Activated naive CD8-positive, alpha-beta T cell (primary cell): ENCODE data around the gene ZNF814.
A peak's percentile ranks its signal among the peaks of the same experiment; 100 is the strongest.
"Not testable (repeated sequence)": the region's sequence is repeated elsewhere in the genome, so short reads cannot be mapped to it uniquely, and the experiment has no call there.

Source experiments
- H3K27ac Mint-ChIP-seq: one replicate; pipeline ENCODE4 v1.8.0; 2021; ENCODE audit warnings: mixed read lengths
- H3K27me3 Mint-ChIP-seq: one replicate; pipeline ENCODE4 v1.8.0; 2021; ENCODE audit warnings: mixed read lengths
- H3K36me3 Mint-ChIP-seq: one replicate; pipeline ENCODE4 v1.8.0; 2021; ENCODE audit warnings: mixed read lengths
- H3K4me1 Mint-ChIP-seq: one replicate; pipeline ENCODE4 v1.8.0; 2021; ENCODE audit warnings: low read depth, mixed read lengths
- H3K4me3 Mint-ChIP-seq: one replicate; pipeline ENCODE4 v1.8.0; 2021; ENCODE audit warnings: mild to moderate bottlenecking, mixed read lengths
- H3K9me3 Mint-ChIP-seq: one replicate; pipeline ENCODE4 v1.8.0; 2021; ENCODE audit warnings: low read depth, mixed read lengths

Gene ZNF814

GRCh38 chr19:57888560-57889231 is at the start of gene ZNF814:
Gene ZNF814, minus strand, starts transcription at chr19:57889037. Its CDS starts 235 bp downstream, at chr19:57888802.
- Mint-ChIP-seq H3K36me3 (peaks cover 38% of the 10 kb centered on the region), H3K27me3 (no peaks in the 10 kb centered on the region), H3K4me1 (peaks cover 21% of the 10 kb centered on the region), H3K9me3 (peaks cover 14% of the 10 kb centered on the region), H3K4me3 (peak within 1 kb of the TSS; percentile 95), H3K27ac (peak within 1 kb of the TSS; percentile 87)

- no peak overlapping the region for H3K4me3 Mint-ChIP-seq
- no peaks in the 10 kb centered on the region for H3K27me3 Mint-ChIP-seq
- H3K36me3 Mint-ChIP-seq, result peaks cover 47% of the 10 kb centered on the region
- peaks cover 12% of the 10 kb centered on the region for H3K9me3 Mint-ChIP-seq
- peaks cover 3% of the 10 kb centered on the region for H3K4me1 Mint-ChIP-seq
- no peak overlapping the region for H3K27ac Mint-ChIP-seq
These were observed 46.9 kb upstream of the ZNF814 start for GRCh38 chr19:57935731-57936130.

- peaks cover 48% of the 10 kb centered on the region for H3K36me3 Mint-ChIP-seq
- H3K9me3 Mint-ChIP-seq, result peaks cover 12% of the 10 kb centered on the region
- H3K4me1 Mint-ChIP-seq, result peaks cover 3% of the 10 kb centered on the region
- peak within 1 kb of the TSS; percentile 28 for H3K27ac Mint-ChIP-seq
- H3K4me3 Mint-ChIP-seq, result peak within 1 kb of the TSS; percentile 81
- H3K27me3 Mint-ChIP-seq, result no peaks in the 10 kb centered on the region
These were observed 46.2 kb upstream of the ZNF814 start, which contains the start of gene ZNF418 for GRCh38 chr19:57934820-57935665. Gene ZNF418, minus strand, starts transcription at chr19:57935402. Its CDS starts 1,580 bp downstream, at chr19:57933822.

- no peaks in the 10 kb centered on the region for H3K4me1 Mint-ChIP-seq
- peaks cover 41% of the 10 kb centered on the region for H3K36me3 Mint-ChIP-seq
- peaks cover 26% of the 10 kb centered on the region for H3K9me3 Mint-ChIP-seq
- no peak overlapping the region for H3K27ac Mint-ChIP-seq
- no peaks in the 10 kb centered on the region for H3K27me3 Mint-ChIP-seq
- H3K4me3 Mint-ChIP-seq, result no peak overlapping the region
These were observed 38.8 kb upstream of the ZNF814 start for GRCh38 chr19:57927587-57927986.

GRCh38 chr19:57916168-57916995 is 27.5 kb upstream of the ZNF814 start, which contains the start of gene ZNF417:
Gene ZNF417, minus strand, starts transcription at chr19:57916592. Its CDS starts 181 bp downstream, at chr19:57916411.
- H3K9me3 Mint-ChIP-seq, result peaks cover 23% of the 10 kb centered on the region

GRCh38 chr19:57914531-57914930 is 25.7 kb upstream of the ZNF814 start:
- no peaks in the 10 kb centered on the region for H3K27me3 Mint-ChIP-seq
- H3K27ac Mint-ChIP-seq, result no peak overlapping the region
- H3K4me1 Mint-ChIP-seq, result peaks cover 29% of the 10 kb centered on the region
- peaks cover 29% of the 10 kb centered on the region for H3K9me3 Mint-ChIP-seq
- peaks cover 41% of the 10 kb centered on the region for H3K36me3 Mint-ChIP-seq
- peak overlapping the region; percentile 38 for H3K4me3 Mint-ChIP-seq

More at GRCh38 chr19:57916168-57916995, 27.5 kb upstream of the ZNF814 start, which contains the start of gene ZNF417:
- Mint-ChIP-seq H3K4me1 (peaks cover 29% of the 10 kb centered on the region), H3K36me3 (peaks cover 38% of the 10 kb centered on the region), H3K4me3 (peak within 1 kb of the TSS; percentile 93), H3K27ac (peak within 1 kb of the TSS; percentile 90)
- H3K27me3 Mint-ChIP-seq, result not testable (repeated sequence)

- Mint-ChIP-seq H3K27ac (no peak overlapping the region), H3K4me1 (peaks cover 8% of the 10 kb centered on the region), H3K9me3 (peaks cover 25% of the 10 kb centered on the region), H3K4me3 (no peak overlapping the region), H3K36me3 (peaks cover 51% of the 10 kb centered on the region), H3K27me3 (no peaks in the 10 kb centered on the region)
These were observed 18.6 kb upstream of the ZNF814 start for GRCh38 chr19:57907394-57907793.

GRCh38 chr19:57905258-57905657 is 16.4 kb upstream of the ZNF814 start:
- no peak overlapping the region for H3K4me3 Mint-ChIP-seq
- H3K9me3 Mint-ChIP-seq, result peaks cover 12% of the 10 kb centered on the region
- peaks cover 6% of the 10 kb centered on the region for H3K4me1 Mint-ChIP-seq
- H3K27ac Mint-ChIP-seq, result no peak overlapping the region
- H3K27me3 Mint-ChIP-seq, result no peaks in the 10 kb centered on the region
- peaks cover 35% of the 10 kb centered on the region for H3K36me3 Mint-ChIP-seq

- Mint-ChIP-seq H3K4me1 (peaks cover 6% of the 10 kb centered on the region), H3K27ac (no peak overlapping the region), H3K27me3 (no peaks in the 10 kb centered on the region), H3K4me3 (no peak overlapping the region), H3K36me3 (peaks cover 32% of the 10 kb centered on the region), H3K9me3 (peaks cover 12% of the 10 kb centered on the region)
These were observed 14.9 kb upstream of the ZNF814 start for GRCh38 chr19:57903618-57904184.

- H3K4me1 Mint-ChIP-seq, result peaks cover 6% of the 10 kb centered on the region
- H3K9me3 Mint-ChIP-seq, result peaks cover 4% of the 10 kb centered on the region
- no peak overlapping the region for H3K4me3 Mint-ChIP-seq
These were observed 11.5 kb upstream of the ZNF814 start for GRCh38 chr19:57900311-57900710.

GRCh38 chr19:57890706-57891105 is 1.9 kb upstream of the ZNF814 start:
- peaks cover 26% of the 10 kb centered on the region for H3K36me3 Mint-ChIP-seq
- not testable (repeated sequence) for H3K4me3 Mint-ChIP-seq, H3K27me3 Mint-ChIP-seq, H3K27ac Mint-ChIP-seq
- peaks cover 21% of the 10 kb centered on the region for H3K4me1 Mint-ChIP-seq
- H3K9me3 Mint-ChIP-seq, result peaks cover 14% of the 10 kb centered on the region

More at GRCh38 chr19:57900311-57900710, 11.5 kb upstream of the ZNF814 start:
- Mint-ChIP-seq H3K27ac (no peak overlapping the region), H3K36me3 (peaks cover 23% of the 10 kb centered on the region), H3K27me3 (no peaks in the 10 kb centered on the region)

GRCh38 chr19:57888107-57888559 is 704 bp downstream of the ZNF814 start:
- H3K27me3 Mint-ChIP-seq, result no peaks in the 10 kb centered on the region
- peaks cover 14% of the 10 kb centered on the region for H3K9me3 Mint-ChIP-seq
- H3K27ac Mint-ChIP-seq, result peak overlapping the region; percentile 87
- peaks cover 38% of the 10 kb centered on the region for H3K36me3 Mint-ChIP-seq
- peak overlapping the region; percentile 95 for H3K4me3 Mint-ChIP-seq
- H3K4me1 Mint-ChIP-seq, result peaks cover 21% of the 10 kb centered on the region

- Mint-ChIP-seq H3K27me3 (no peaks in the 10 kb centered on the region), H3K27ac (peak overlapping the region; percentile 87), H3K4me3 (peak overlapping the region; percentile 95), H3K36me3 (peaks cover 43% of the 10 kb centered on the region), H3K9me3 (peaks cover 14% of the 10 kb centered on the region), H3K4me1 (peaks cover 21% of the 10 kb centered on the region)
These were observed 1.5 kb downstream of the ZNF814 start for GRCh38 chr19:57887195-57887941.
